Embryonic facial prominence (tissue), 1 donor: Measurements from ENCODE around the gene SPRYD3.
"Not testable (repeated sequence)": the region's sequence is repeated elsewhere in the genome, so short reads cannot be mapped to it uniquely, and the experiment has no call there.

ENCODE experiments used
- DNase-seq: peaks from one replicate; pipeline ENCODE4 v3.0.0-alpha.2; 2016; ENCODE audit errors: extremely low spot score

SPRYD3 gene

GRCh38 chr12:53051881-53052412 is 27.2 kb downstream of the SPRYD3 start:
- DNase-seq: no peak

DNA sequence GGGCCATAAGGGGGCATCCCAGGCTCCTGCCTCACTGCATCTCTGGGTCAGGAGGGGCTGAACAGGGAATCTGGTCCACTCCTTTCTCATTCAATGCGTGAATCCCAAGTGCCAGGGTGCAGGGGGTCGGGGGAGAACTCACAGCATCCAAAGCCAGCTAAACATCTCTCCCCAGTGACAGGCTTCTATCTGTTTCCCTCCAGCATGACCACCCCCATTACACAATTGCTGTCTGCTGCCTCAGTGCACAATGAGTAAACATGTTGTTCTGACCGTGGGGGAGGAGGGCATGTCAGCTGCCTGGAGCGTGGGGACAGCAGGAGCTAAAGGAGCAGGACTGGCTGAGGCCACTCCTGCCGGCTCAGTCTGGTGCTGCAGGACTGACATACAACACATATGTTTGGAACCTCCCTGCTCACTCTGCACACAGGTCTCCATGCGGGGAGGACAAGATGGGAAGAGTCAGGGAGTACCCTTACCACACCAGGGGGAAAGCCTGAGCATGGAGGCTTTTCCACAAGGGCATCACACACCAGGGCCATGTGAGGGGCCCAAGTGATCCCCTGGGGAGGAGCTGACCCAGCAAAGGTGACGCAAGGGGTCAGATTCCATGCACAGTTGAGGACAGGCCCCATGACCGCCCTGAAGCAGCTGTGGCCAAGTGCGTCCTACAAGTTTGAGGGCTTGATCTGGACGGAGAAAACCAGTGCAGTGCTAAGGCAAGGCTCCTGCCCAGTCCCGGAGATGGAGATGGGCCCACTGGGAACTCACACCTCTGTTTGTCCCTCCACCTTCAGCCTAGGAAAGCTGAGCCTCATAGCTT is 27.9 kb downstream of the SPRYD3 start:
- no peak for DNase-seq

- DNase-seq: no peak
Measured at GRCh38 chr12:53050426-53051057, 28.6 kb downstream of the SPRYD3 start.

- no peak for DNase-seq
Measured at GRCh38 chr12:53049571-53050318, 29.4 kb downstream of the SPRYD3 start, which contains the start of gene TNS2. Gene TNS2 (plus strand): TSS chr12:53050065. CDS start chr12:53050186, 121 bp downstream.

- DNase-seq: no peak
Measured at GRCh38 chr12:53048780-53049401, 30.3 kb downstream of the SPRYD3 start.

DNA sequence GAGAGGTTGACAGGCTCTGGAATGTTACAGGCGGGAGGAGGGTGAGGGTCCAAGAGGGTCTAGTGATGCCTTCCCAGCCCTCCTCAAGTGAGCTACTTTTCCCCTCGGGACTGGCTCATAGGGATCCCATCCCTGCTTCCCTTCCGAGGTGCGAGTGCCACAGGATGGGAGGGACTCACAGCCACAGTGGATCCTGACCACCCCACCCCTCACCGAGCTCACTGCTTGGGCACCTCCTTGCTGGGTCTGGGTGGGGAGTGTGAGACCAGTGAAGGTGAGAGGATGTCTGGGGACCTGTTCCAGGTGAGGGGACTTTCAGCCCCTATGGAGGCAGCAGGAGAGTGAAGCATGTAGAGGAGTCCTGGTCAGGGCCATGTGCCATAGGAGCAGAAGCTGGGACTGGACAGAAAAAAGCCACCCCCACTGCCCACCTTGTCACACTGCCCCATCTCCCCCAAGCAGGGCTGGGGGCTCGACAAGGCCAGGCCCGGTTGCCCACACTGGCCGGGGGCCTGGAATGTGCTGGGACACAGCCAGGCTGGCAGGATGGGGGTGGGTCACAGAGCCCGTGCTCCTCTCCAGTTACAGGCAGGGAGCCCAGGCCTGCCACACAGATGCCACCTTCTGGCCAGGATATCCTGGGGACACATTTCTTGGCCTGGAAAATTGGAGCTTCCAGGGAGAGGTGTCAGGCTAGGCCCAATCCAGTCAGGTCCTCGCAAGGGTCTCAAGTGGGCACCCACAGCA is 31.0 kb downstream of the SPRYD3 start:
- DNase-seq: no peak

DNA sequence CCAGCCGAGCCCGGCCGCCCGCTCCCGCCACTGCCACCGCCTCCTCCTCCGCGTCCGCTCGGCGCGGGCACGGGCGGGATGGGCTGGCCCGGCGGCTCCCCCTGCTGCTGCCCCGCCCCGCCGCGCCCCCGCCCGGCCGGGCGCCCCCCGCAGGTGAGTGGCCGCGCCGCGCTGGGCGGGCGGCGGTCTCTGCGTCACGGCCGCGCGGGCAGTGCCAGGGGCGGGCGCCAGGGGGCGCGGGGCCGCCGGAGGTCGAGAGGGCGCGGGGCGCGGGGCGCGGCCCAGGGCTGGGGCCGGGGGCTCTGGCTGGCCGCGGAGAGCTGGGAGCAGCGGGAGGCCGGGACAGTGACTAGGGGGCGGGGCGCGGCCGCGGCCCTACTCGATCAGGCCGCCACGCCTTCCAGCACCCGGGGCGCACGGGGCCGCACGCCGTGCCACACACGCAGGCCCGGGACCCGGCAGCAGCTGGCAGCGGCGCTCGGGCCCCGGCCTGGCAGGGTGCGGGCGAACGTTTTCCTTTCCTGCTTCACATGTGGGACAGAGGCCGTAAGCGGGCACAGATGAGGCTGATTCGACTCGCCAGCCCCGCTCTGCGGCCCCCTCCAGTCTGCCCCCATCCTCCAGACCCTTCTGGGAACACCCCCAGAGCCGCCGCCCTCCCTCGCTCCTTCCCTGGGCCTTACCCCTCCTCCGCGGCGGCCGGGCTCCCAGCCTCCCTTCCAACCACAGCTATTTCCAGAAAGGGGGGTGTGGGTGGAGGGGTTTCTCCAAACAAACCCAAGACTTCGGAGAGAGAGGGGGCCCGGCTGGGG is 31.8 kb downstream of the SPRYD3 start:
- DNase-seq: peak; percentile 92

- DNase-seq: peak; percentile 74
Measured at GRCh38 chr12:53046655-53047220, 32.5 kb downstream of the SPRYD3 start.

DNA sequence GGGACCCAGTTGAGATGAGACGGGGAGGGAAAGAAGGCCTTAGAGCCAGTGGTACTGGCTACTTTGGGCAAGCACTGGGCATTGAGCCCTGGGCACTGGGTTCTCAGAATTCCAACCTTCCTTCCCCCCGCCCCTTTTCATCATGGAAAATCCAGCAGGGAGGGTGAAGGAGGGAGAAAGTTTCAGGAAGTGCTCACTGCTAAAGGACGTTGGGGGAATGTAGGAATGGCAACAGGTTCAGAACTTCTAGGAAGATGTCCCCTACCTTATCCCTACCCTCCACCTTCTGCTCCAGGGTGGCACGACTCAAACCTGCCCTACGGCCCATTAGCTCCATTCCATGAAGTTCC is 33.5 kb downstream of the SPRYD3 start:
- DNase-seq: no peak

GRCh38 chr12:53044896-53045695 is 34.1 kb downstream of the SPRYD3 start:
- DNase-seq: no peak

DNA sequence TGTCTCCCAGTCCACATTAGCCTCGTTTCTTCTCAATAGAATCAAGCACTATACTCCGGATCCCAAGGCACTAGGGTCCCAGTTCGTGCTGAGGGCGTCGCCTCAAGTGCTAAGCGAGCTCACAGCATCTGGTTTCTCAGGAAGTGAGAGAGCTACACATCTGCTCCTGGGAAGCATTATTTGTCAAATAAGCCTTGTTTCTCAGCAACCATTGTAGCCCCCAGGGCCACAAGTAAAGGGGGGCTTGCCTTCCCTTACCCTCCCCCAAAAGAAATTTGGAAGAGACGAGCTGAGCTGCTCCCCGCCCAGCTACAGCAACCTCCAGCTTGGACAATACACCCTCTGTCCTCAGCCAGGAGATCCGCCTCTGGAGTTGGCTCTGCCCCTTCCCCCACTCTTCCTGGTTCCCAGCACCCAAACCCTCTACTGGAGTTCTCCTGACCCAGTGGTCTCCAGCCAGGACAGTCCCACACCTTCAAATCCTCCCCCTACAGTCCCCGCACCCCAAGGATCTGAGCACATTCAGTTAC is 35.1 kb downstream of the SPRYD3 start:
- no peak for DNase-seq

- DNase-seq: no peak
Measured at GRCh38 chr12:53042607-53043454, 36.4 kb downstream of the SPRYD3 start.

- DNase-seq: no peak
Measured at GRCh38 chr12:53039851-53040250, 39.3 kb downstream of the SPRYD3 start.

- no peak for DNase-seq
Measured at GRCh38 chr12:53036802-53037201, 42.4 kb downstream of the SPRYD3 start.

DNA sequence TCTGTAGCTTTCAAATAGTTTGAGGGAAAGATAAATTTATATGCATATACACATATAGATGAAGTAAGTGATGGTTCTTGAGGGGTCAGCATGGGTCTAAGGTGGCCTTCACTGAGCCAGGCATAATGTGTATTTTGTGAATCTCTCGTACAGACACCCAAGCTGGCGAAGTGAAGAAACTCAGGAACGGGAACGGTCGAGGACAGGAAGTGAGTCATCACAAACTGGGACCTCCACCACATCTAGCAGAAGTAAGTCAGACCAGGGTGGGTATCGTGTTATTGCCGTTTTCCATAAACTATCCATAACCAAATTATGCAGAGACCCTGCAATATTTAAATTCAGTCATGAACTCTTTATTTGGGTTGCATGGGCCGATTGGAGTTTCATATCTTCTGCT is 44.7 kb downstream of the SPRYD3 start:
- DNase-seq: no peak

- DNase-seq: not testable (repeated sequence)
Measured at GRCh38 chr12:53033832-53034231, 45.4 kb downstream of the SPRYD3 start.

DNA sequence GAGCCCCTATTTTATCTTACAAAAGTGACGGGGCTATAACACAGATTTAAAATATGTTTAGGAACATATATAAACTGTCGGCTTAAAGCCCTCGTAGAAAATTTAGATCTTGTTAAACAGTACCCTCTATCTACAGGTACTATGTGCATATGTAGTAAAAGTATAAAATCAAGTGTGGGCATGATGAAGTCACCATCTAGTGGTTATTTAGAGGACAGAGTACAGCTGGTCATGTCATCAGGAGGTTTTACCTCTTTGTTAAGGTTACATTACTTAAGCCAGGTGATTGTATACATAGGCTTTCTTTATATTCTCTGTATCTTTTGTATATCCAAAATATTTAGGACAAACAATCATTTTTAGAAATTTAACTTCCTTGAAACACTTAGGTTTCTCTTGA is 47.6 kb downstream of the SPRYD3 start:
- DNase-seq: no peak

DNA sequence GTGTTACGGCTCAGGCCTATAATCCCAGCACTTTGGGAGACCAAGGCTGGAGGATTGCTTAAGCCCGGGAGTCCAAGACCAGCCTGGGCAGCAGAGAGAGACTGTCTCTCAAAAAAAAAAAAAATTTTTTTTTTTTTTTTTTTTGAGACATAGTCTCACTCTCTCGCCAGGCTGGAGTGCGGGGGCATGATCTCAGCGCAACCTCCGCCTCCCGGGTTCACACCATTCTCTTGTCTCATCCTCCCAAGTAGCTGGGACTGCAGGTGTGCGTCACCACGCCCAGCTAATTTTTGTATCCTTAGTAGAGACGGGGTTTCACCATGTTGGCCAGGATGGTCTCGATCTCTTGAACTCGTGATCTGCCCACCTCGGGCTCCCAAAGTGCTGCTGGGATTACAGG is 52.2 kb downstream of the SPRYD3 start:
- not testable (repeated sequence) for DNase-seq
